GM21381 (cell line): ENCODE data around the gene HSBP1L1.
"Not testable (repeated sequence)": the region's sequence is repeated elsewhere in the genome, so short reads cannot be mapped to it uniquely, and the experiment has no call there.

Source experiments
- ATAC-seq: cut with Tn5 transposase; IDR thresholded peaks from one replicate; pipeline ENCODE4 v1.9.1; 2021; ENCODE audit warnings: mild to moderate bottlenecking, moderate library complexity; ENCODE audit not compliant: unreplicated experiment

The HSBP1L1 gene

GRCh38 chr18:79960161-79960801 is 4.2 kb upstream of the HSBP1L1 start:
- ATAC-seq = not testable (repeated sequence)

GRCh38 chr18:79960921-79961526 is 3.4 kb upstream of the HSBP1L1 start:
- ATAC-seq = no peak

GRCh38 chr18:79961527-79962291 is 2.7 kb upstream of the HSBP1L1 start:
- ATAC-seq = no peak

GRCh38 chr18:79962311-79962710 is 2.1 kb upstream of the HSBP1L1 start:
- no peak for ATAC-seq

- no peak for ATAC-seq
Observed at GRCh38 chr18:79962835-79963657, 1.4 kb upstream of the HSBP1L1 start.

GRCh38 chr18:79963658-79964329 is 649 bp upstream of the HSBP1L1 start:
- ATAC-seq = no peak

GRCh38 chr18:79965119-79965902 is 868 bp downstream of the HSBP1L1 start:
- no peak for ATAC-seq

GRCh38 chr18:79970419-79971133 is 6.1 kb downstream of the HSBP1L1 start:
- ATAC-seq = no peak

GRCh38 chr18:79971211-79971952 is 6.9 kb downstream of the HSBP1L1 start:
- no peak for ATAC-seq

GRCh38 chr18:79971986-79972385 is 7.5 kb downstream of the HSBP1L1 start:
- no peak for ATAC-seq

- no peak for ATAC-seq
Observed at GRCh38 chr18:79972720-79973119, 8.3 kb downstream of the HSBP1L1 start.

- ATAC-seq = no peak
Observed at GRCh38 chr18:79973517-79973916, 9.1 kb downstream of the HSBP1L1 start.

- ATAC-seq = no peak
Observed at GRCh38 chr18:79974025-79974654, 9.7 kb downstream of the HSBP1L1 start.

- no peak for ATAC-seq
Observed at GRCh38 chr18:79975043-79975442, 10.6 kb downstream of the HSBP1L1 start.

GRCh38 chr18:79975985-79976680 is 11.7 kb downstream of the HSBP1L1 start:
- ATAC-seq = no peak

- no peak for ATAC-seq
Observed at GRCh38 chr18:79979843-79980242, 15.4 kb downstream of the HSBP1L1 start.

GRCh38 chr18:79980585-79980984 is 16.1 kb downstream of the HSBP1L1 start:
- no peak for ATAC-seq
